ENCODE data around the gene MYO7A.

The MYO7A gene

DNA sequence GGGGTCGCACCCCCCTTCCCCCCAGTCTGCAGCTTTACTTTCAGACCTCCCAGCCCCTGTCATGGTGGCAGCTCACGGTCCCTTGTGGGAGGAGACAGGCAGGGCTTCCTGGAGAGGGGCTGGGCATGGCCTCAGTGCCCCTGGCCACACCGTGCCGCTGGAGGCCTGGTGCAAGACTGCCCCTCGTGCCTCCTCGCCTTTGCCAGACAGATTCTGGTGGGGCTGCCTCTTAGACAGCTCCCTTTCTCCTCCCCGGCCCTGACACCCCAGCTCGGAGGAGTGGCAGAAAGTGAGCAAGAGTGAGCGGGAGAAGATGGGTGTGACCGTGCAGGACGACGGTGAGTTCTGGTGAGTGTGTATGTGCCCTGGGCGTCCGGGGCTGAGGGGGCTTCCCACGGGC is 12.1 kb upstream of the MYO7A start:
- ATAC-seq, result no peak
- Mint-ChIP-seq H3K4me1 (peaks cover 10% of the 10 kb centered on the region), H3K9me3 (no peaks in the 10 kb centered on the region)

DNA sequence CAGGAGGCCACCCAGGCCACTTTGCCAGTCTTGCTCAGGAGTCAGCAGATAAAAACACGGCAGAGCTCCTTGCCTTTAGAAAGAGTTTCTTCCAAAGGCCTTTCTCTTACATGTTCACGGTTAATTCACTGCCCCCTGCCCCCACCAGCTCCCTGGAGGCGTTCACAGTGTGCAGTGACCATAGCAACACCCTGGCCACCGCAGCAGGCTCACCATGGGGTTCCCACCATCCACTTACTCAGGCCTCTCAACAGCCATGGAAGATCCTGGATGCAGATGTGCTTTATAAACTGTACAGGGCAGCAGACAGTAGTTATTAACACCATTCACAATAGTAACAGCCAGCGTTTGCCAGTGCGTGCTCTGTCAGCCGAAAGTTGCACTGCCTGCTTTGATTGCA is 10.6 kb upstream of the MYO7A start:
- Mint-ChIP-seq H3K4me3 (no peak overlapping the region), H3K27ac (no peak overlapping the region), H3K4me1 (peaks cover 13% of the 10 kb centered on the region), H3K9me3 (no peaks in the 10 kb centered on the region), H3K36me3 (no peaks in the 10 kb centered on the region)
- DNase-seq (ENCODE audit: low spot score in 2 of 2), result no peak
- no peak for ATAC-seq

More for the DNA sequence above, 12.1 kb upstream of the MYO7A start:
- Mint-ChIP-seq H3K4me3 (no peak overlapping the region), H3K36me3 (no peaks in the 10 kb centered on the region), H3K27ac (no peak overlapping the region)
- DNase-seq (ENCODE audit: low spot score in 2 of 2), result no peak

GRCh38 chr11:77118086-77118485 is 10.0 kb upstream of the MYO7A start:
- no peak overlapping the region for H3K4me3 Mint-ChIP-seq
- H3K36me3 Mint-ChIP-seq, result no peaks in the 10 kb centered on the region
- ATAC-seq (no peak), DNase-seq (ENCODE audit: low spot score in 2 of 2) (no peak)
- H3K27ac Mint-ChIP-seq, result no peak overlapping the region
- H3K9me3 Mint-ChIP-seq, result no peaks in the 10 kb centered on the region
- H3K4me1 Mint-ChIP-seq, result peaks cover 13% of the 10 kb centered on the region

GRCh38 chr11:77118971-77119370 is 9.1 kb upstream of the MYO7A start:
- H3K4me1 Mint-ChIP-seq, result peaks cover 7% of the 10 kb centered on the region
- no peak overlapping the region for H3K4me3 Mint-ChIP-seq
- no peaks in the 10 kb centered on the region for H3K9me3 Mint-ChIP-seq
- DNase-seq (ENCODE audit: low spot score in 2 of 2), result no peak
- no peak overlapping the region for H3K27ac Mint-ChIP-seq
- ATAC-seq, result no peak
- no peaks in the 10 kb centered on the region for H3K36me3 Mint-ChIP-seq

DNA sequence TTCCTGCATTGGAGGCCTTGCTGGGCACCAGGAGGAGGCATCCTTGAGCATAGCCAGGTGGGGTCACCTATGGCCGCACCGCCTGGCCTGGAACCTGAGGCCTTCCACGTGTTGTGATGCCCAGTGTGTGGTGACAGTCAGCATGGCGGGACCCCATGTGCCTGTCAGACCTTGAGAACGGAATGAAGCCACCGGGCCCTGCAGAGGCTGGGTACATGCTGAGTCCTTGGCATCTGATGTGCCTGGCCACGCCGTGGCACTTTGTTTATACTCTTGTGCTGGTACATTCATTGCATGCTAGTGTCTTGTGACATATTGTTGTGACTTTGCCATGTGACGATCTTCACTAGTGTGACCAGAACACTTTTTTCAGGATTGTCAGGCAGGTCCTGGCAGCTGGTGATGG is 8.5 kb upstream of the MYO7A start:
- DNase-seq (ENCODE audit: low spot score in 2 of 2) (no peak), ATAC-seq (no peak)
- Mint-ChIP-seq H3K9me3 (no peaks in the 10 kb centered on the region), H3K27ac (no peak overlapping the region), H3K4me3 (no peak overlapping the region), H3K4me1 (peaks cover 7% of the 10 kb centered on the region), H3K36me3 (no peaks in the 10 kb centered on the region)

GRCh38 chr11:77120571-77120970 is 7.5 kb upstream of the MYO7A start:
- ATAC-seq (no peak), DNase-seq (ENCODE audit: low spot score in 2 of 2) (no peak)
- H3K4me1 Mint-ChIP-seq, result peaks cover 7% of the 10 kb centered on the region
- no peaks in the 10 kb centered on the region for H3K9me3 Mint-ChIP-seq
- no peak overlapping the region for H3K27ac Mint-ChIP-seq
- H3K4me3 Mint-ChIP-seq, result no peak overlapping the region
- H3K36me3 Mint-ChIP-seq, result no peaks in the 10 kb centered on the region

GRCh38 chr11:77121096-77121640 is 6.9 kb upstream of the MYO7A start:
- Mint-ChIP-seq H3K4me1 (peaks cover 9% of the 10 kb centered on the region), H3K4me3 (no peak overlapping the region), H3K9me3 (no peaks in the 10 kb centered on the region), H3K36me3 (no peaks in the 10 kb centered on the region), H3K27ac (no peak overlapping the region)
- DNase-seq (ENCODE audit: low spot score in 2 of 2) (no peak), ATAC-seq (no peak)

DNA sequence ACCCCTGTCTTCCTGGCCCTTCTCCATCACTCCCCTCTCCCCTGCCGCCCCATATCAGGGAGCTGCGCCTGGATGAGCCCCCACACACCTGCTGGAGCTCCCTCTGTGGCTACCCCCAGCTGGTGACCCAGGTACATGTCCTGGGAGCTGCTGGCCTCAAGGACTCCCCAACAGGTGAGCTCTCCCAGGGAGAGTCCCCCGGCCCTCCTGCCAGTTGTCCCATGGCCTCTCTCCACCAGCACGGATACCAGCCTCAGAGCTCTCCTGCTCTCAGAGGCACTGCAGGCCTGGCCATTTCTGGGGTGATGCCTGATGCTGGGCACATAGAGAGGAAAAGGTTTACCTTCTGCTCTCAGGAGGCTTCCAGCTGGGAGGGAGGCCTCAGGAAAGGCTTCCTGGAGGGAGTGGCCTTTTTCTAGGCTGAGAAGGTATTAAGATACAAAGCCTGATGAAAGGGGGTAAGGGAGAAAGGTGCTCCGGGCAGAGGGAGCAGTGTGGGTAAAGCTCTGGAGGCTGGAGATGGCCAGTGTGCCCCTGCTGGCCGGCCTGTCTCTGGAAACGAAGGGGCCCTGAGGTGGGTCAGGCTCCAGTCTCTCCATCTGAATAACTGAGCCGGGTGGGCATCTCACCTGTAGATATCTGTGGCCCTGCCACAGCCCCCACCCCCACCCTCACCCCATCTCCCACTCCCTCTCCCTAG is 6.0 kb upstream of the MYO7A start:
- Mint-ChIP-seq H3K4me3 (no peak overlapping the region), H3K4me1 (peaks cover 16% of the 10 kb centered on the region), H3K9me3 (no peaks in the 10 kb centered on the region), H3K36me3 (no peaks in the 10 kb centered on the region), H3K27ac (no peak overlapping the region)
- ATAC-seq (no peak), DNase-seq (ENCODE audit: low spot score in 2 of 2) (no peak)

GRCh38 chr11:77122576-77123212 is 5.4 kb upstream of the MYO7A start:
- Mint-ChIP-seq H3K4me1 (peaks cover 21% of the 10 kb centered on the region), H3K9me3 (no peaks in the 10 kb centered on the region), H3K27ac (no peak overlapping the region), H3K36me3 (no peaks in the 10 kb centered on the region), H3K4me3 (no peak overlapping the region)
- ATAC-seq (no peak), DNase-seq (ENCODE audit: low spot score in 2 of 2) (no peak)

GRCh38 chr11:77123591-77123990 is 4.5 kb upstream of the MYO7A start:
- no peaks in the 10 kb centered on the region for H3K36me3 Mint-ChIP-seq
- H3K4me1 Mint-ChIP-seq, result peaks cover 28% of the 10 kb centered on the region

DNA sequence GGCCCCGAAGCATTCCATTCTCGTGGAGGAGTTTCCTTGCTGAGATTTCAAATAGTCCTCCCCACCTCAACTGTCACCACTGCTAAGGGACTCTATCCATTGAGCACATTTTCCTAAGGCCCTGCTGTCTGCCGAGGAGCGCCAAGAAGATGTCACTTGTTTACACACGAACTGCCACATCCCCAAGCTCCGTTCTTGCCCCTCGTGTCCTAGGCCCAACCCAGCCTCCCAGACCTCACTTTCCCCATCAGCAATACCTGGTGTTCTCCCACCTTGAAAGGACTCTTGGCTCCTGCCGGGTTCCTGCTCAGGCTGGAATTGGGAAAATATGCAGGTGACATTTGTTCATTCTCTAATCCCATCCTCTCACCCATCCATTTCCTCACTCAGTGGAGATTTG is 4.0 kb upstream of the MYO7A start:
- no peak for ATAC-seq
- no peak for DNase-seq (ENCODE audit: low spot score in 2 of 2)
- peaks cover 28% of the 10 kb centered on the region for H3K4me1 Mint-ChIP-seq
- no peaks in the 10 kb centered on the region for H3K36me3 Mint-ChIP-seq
- H3K9me3 Mint-ChIP-seq, result no peaks in the 10 kb centered on the region
- peak overlapping the region; percentile 40 for H3K27ac Mint-ChIP-seq
- no peak overlapping the region for H3K4me3 Mint-ChIP-seq

More at GRCh38 chr11:77123591-77123990, 4.5 kb upstream of the MYO7A start:
- DNase-seq (ENCODE audit: low spot score in 2 of 2), result no peak
- ATAC-seq, result no peak
- Mint-ChIP-seq H3K27ac (peak overlapping the region; percentile 40), H3K9me3 (no peaks in the 10 kb centered on the region), H3K4me3 (no peak overlapping the region)

DNA sequence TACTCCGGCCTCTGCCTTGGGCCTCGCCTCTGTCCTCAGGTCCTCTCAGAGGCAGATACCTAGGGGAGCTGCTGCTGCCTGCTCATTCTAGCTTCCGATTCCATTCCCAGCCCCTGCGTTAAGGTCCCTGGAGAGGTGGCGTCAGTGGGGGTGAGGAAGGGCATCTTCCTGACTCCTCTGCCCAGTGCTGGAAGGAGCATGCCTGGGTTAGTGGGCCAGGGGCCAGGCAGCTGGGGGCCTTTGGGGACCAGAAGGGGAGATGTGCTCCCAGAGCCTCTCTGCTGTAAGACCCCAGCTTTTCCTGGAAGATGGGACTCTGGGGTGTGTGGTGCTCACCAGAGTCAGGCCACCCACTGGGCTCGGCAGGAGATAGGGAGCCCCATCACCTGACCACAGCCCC is 3.6 kb upstream of the MYO7A start:
- Mint-ChIP-seq H3K4me1 (peaks cover 28% of the 10 kb centered on the region), H3K4me3 (no peak overlapping the region)

DNA sequence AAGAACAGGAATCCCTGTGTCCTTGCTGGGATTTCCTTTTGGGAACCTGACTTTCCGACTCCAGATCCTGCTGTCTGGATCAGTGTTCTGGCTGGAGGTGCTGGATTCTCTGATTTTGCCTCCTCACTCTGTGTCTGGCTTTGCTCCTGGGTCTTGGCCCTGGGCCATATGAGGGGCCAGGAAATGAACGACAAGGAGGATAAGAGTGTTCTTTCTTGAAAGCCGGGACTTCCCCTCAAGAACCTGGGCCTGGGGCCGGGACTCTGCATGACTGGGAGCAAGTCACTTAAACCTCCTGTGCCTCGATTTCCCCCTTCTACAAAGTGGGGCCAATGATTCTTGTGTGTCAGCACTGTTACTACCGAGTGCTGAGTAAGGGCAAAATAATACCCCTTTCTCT is 2.9 kb upstream of the MYO7A start:
- ATAC-seq, result no peak
- DNase-seq (ENCODE audit: low spot score in 2 of 2), result no peak
- Mint-ChIP-seq H3K4me1 (peaks cover 28% of the 10 kb centered on the region), H3K4me3 (no peak overlapping the region), H3K9me3 (no peaks in the 10 kb centered on the region), H3K36me3 (no peaks in the 10 kb centered on the region), H3K27ac (no peak overlapping the region)

More for the DNA sequence above, 3.6 kb upstream of the MYO7A start:
- ATAC-seq (no peak), DNase-seq (ENCODE audit: low spot score in 2 of 2) (no peak)
- Mint-ChIP-seq H3K27ac (no peak overlapping the region), H3K9me3 (no peaks in the 10 kb centered on the region), H3K36me3 (no peaks in the 10 kb centered on the region)

DNA sequence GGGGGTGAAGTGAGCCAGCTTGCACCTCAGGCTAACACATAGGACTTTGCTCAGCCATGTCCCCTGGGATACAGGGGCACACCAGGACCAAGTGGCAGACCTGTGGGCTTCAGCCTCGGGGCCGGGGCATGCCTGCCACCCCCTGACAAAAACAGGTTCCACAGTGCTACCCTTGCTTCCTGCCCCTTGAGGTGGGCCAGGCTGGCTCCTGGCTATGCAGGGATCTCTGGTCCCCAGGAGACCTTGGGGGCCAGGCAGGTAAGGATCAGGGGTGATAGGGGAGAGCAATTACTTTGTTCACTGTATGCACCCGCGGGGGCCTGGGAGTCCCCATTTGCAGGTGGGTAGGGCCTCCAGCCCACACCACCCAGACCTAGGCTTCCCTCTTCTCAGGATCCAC is 2.4 kb upstream of the MYO7A start:
- DNase-seq (ENCODE audit: low spot score in 2 of 2) (no peak), ATAC-seq (no peak)
- H3K4me3 Mint-ChIP-seq, result peak overlapping the region; percentile 64
- no peaks in the 10 kb centered on the region for H3K36me3 Mint-ChIP-seq
- peaks cover 26% of the 10 kb centered on the region for H3K4me1 Mint-ChIP-seq
- H3K9me3 Mint-ChIP-seq, result no peaks in the 10 kb centered on the region
- H3K27ac Mint-ChIP-seq, result no peak overlapping the region

- Mint-ChIP-seq H3K36me3 (no peaks in the 10 kb centered on the region), H3K4me1 (peaks cover 21% of the 10 kb centered on the region), H3K27ac (peak overlapping the region; percentile 67), H3K4me3 (peak overlapping the region; percentile 64), H3K9me3 (no peaks in the 10 kb centered on the region)
- no peak for ATAC-seq
- DNase-seq (ENCODE audit: low spot score in 2 of 2), result no peak
Measured at GRCh38 chr11:77126156-77126775, 1.8 kb upstream of the MYO7A start.

DNA sequence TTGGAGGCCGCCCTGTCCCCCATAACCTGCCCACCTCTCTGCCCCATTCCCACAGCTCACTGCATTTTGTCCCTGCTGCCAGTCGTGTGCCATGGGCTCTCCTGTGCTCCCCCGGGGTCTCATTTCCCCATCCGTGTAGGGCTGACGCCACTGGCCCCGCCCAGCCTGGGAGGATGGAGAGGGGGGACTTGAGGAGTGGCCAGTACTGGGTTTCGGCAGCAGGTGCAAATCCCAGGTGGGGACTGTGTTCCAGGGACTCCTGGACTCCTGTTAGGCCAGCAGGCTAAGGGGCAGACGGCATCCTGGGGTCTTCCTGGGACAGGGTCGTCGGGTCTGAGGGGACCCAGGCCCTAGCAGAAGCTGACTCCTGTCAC is 1.2 kb upstream of the MYO7A start:
- Mint-ChIP-seq H3K4me3 (peak overlapping the region; percentile 64), H3K27ac (peak overlapping the region; percentile 67), H3K36me3 (no peaks in the 10 kb centered on the region), H3K9me3 (no peaks in the 10 kb centered on the region), H3K4me1 (peaks cover 21% of the 10 kb centered on the region)
- DNase-seq (ENCODE audit: low spot score in 2 of 2) (no peak), ATAC-seq (peak; percentile 2)
